ENCODE results near the gene RNF4. TPM values are rescaled to one million over a fixed set of nuclear protein-coding genes. Genes with fewer than 3 reads are reported as not detected.

Gene RNF4
- total RNA-seq, 1 experiment from 2014 or later: 92.0 TPM

DNA sequence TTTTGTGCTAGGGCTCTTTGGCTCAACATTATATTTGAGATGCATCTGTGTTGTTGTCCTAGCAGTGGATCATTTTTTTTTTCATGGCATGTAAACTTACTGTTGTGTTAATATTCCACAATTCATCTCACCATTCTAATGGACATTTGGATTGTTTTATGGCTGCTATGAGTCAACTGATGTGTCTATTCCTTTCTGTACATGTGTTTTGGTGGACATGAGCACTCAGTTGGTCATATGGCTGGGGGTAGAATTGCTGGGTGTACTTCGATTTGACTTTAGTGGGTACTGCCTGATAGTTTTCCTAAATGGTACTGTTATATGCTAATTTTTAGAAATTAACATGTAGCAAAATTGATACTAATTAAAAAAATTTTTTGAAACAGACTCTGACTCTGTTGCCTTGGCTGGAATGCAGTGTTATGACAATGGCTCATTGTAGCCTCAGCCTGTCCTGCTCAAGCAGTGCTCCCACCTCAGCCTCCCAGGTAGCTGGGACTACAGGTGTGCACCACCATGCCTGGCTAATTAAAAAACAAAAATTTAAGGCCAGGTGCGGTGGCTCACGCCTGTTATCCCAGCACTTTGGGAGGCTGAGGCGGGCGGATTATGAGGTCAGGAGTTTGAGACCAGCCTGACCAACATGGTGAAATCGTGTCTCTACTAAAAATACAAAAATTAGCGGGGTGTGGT lies 76.6 kb downstream of the RNF4 start:
- Histone ChIP-seq H4K8ac (replicated peaks; ENCODE audit: insufficient read length, low read depth, low read length) (no peak overlapping the region), H2BK5ac (ENCODE audit: insufficient read length, low read length) (no peak overlapping the region), H3K79me1 (ENCODE audit: insufficient read depth, low read depth, low read length, poor library complexity, severe bottlenecking) (no peaks in the 10 kb centered on the region), H3K4ac (ENCODE audit: low read depth, low read length) (no peak overlapping the region), H3K9ac (ENCODE audit: extremely low read depth, insufficient read length, low read length) (no peak overlapping the region), H2AFZ (ENCODE audit: low read length) (no peak overlapping the region), H2BK15ac (ENCODE audit: low read depth, low read length) (no peak overlapping the region), H3K56ac (ENCODE audit: insufficient read length, low read depth, low read length) (no peak overlapping the region), H2AK5ac (ENCODE audit: insufficient read length, low read length) (no peak overlapping the region), H2BK20ac (ENCODE audit: low read depth, low read length, poor library complexity, severe bottlenecking) (no peak overlapping the region), H3K9me3 (ENCODE audit: control insufficient read depth, low read depth, low read length) (no peaks in the 10 kb centered on the region), H3K23me2 (ENCODE audit: insufficient read length, low read depth, low read length, poor library complexity, severe bottlenecking) (no peaks in the 10 kb centered on the region), H3T11ph (ENCODE audit: low read length) (no peak overlapping the region), H3K23ac (ENCODE audit: insufficient read length, low read depth, low read length) (no peak overlapping the region), H3K4me1 (ENCODE audit: insufficient read depth, low read length) (no peaks in the 10 kb centered on the region), H3K18ac (ENCODE audit: insufficient read length, low read depth, low read length) (no peak overlapping the region), H2BK12ac (ENCODE audit: insufficient read length, low read depth, low read length) (no peak overlapping the region), H3K27ac (ENCODE audit: insufficient read length, low read depth, low read length) (no peak overlapping the region), H3K27me3 (ENCODE audit: insufficient read depth, low read length) (no peaks in the 10 kb centered on the region), H3K14ac (ENCODE audit: insufficient read depth, low read length) (no peak overlapping the region), H4K91ac (ENCODE audit: insufficient read length, low read depth, low read length) (no peak overlapping the region), H3K79me2 (ENCODE audit: insufficient read depth, low read length) (peaks cover 39% of the 10 kb centered on the region; the same call in 1 of the 2 replicates), H3K4me2 (ENCODE audit: insufficient read depth, insufficient read length, low read length) (no peak overlapping the region), H4K5ac (ENCODE audit: insufficient read length, low read depth, low read length) (no peak overlapping the region), H4K20me1 (ENCODE audit: control insufficient read depth, insufficient read depth, insufficient read length) (no peaks in the 10 kb centered on the region), H2BK120ac (ENCODE audit: low read depth, low read length, poor library complexity, severe bottlenecking) (no peak overlapping the region)
- no peak overlapping the region for H3K4me3 Mint-ChIP-seq
- WGBS (ENCODE audit: extremely low coverage, insufficient read length, low lambda C conversion rate): no CpG with 5 or more reads among the region's 7 CpGs
- H3K36me3 Mint-ChIP-seq (ENCODE audit: insufficient read depth in 1 of 3, low read depth in 3 of 3): peaks cover 5 to 14% (median 8%) of the 10 kb centered on the region in 3 experiments; a peak in 4 of 7 replicates
- no peaks in the 10 kb centered on the region for H3K9me3 Mint-ChIP-seq
- no peak for DNase-seq
- H3K4me1 Mint-ChIP-seq: no peaks in the 10 kb centered on the region
- TF ChIP-seq, protein P1, sequence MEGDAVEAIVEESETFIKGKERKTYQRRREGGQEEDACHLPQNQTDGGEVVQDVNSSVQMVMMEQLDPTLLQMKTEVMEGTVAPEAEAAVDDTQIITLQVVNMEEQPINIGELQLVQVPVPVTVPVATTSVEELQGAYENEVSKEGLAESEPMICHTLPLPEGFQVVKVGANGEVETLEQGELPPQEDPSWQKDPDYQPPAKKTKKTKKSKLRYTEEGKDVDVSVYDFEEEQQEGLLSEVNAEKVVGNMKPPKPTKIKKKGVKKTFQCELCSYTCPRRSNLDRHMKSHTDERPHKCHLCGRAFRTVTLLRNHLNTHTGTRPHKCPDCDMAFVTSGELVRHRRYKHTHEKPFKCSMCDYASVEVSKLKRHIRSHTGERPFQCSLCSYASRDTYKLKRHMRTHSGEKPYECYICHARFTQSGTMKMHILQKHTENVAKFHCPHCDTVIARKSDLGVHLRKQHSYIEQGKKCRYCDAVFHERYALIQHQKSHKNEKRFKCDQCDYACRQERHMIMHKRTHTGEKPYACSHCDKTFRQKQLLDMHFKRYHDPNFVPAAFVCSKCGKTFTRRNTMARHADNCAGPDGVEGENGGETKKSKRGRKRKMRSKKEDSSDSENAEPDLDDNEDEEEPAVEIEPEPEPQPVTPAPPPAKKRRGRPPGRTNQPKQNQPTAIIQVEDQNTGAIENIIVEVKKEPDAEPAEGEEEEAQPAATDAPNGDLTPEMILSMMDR (conservative IDR thresholded peaks at IDR 0.05): no peak
- no peaks in the 10 kb centered on the region for H3K27me3 Mint-ChIP-seq (ENCODE audit: low read depth)
- no peak overlapping the region for H3K27ac Mint-ChIP-seq
